AG04450 (cell line): ENCODE measurements around the gene GATA1. TPM values are rescaled to one million over a fixed set of nuclear protein-coding genes. Genes with fewer than 3 reads are reported as not detected.

ENCODE experiments used
- CTCF ChIA-PET: fragments of 300-600, 350-600 bp; formaldehyde crosslinking; extraction: SDS; loops from one replicate; lab custom pipeline; 2022; ENCODE audit warnings: antibody characterized with exemption, inconsistent platforms; lab: Charles Lee
- POLR2A ChIA-PET: fragments of 350-600 bp; formaldehyde crosslinking; extraction: SDS; loops from one replicate; lab custom pipeline; 2021; ENCODE audit warnings: antibody characterized with exemption, inconsistent platforms; lab: Yijun Ruan, JAX
- DNase-seq: peaks from one replicate; pipeline ENCODE4 v3.0.0-alpha.2; 2011; ENCODE audit warnings: low read depth, low spot score
- H3K27ac ChIP-seq: one replicate; pipeline ENCODE4 v1.5.1; 2012; ENCODE audit warnings: low read depth, low read length, control low read depth
- H3K27me3 ChIP-seq: one replicate; pipeline ENCODE4 v1.6.0; 2012; ENCODE audit warnings: low read length; ENCODE audit not compliant: control insufficient read depth, insufficient read depth
- H3K4me3 ChIP-seq: 2 replicates; pipeline ENCODE4 v1.5.1; 2011; ENCODE audit warnings: mild to moderate bottlenecking, low read depth, low read length, control low read depth
- H3K9me3 ChIP-seq: 2 replicates; pipeline ENCODE4 v1.5.1; 2012; ENCODE audit warnings: low read length; ENCODE audit not compliant: control insufficient read depth, insufficient read depth
- CTCF ChIP-seq: IDR thresholded peaks from 2 replicates; pipeline ENCODE4 v1.5.1; 2011; ENCODE audit warnings: low read depth, low read length, control low read depth, inconsistent platforms
- polyA plus RNA-seq: library from polyadenylated mRNA; depleted of rRNA; stranded (reverse); fragments of >200 nt; gene quantifications from 2 replicates; pipeline ENCODE4 v1.2.3, GENCODE V29; 2011; rRNA removed
- small RNA-seq: library from RNA; depleted of rRNA; stranded (forward); fragments of <200 nt; gene quantifications from one replicate; pipeline ENCODE3, GENCODE V24; 2012; ENCODE audit warnings: low read depth; ENCODE audit not compliant: insufficient read length

Gene GATA1
- polyA plus RNA-seq, 1 experiment, result not detected

GRCh38 chrX:48839686-48840085 lies 53.3 kb downstream of the GATA1 start:
- H3K9me3 ChIP-seq, result no peaks in the 10 kb centered on the region
- H3K27ac ChIP-seq, result no peak overlapping the region
- DNase-seq, result no peak
- no peak for TF ChIP-seq CTCF
- ChIA-PET POLR2A (no interaction called here), CTCF (no interaction called here)
- no peak overlapping the region for H3K4me3 ChIP-seq
- H3K27me3 ChIP-seq, result peaks cover 4% of the 10 kb centered on the region

Small RNAs within 50 kb of the gene (small RNA-seq; reads per million reads assigned to genes)
- gene RNU6-29P, result not detected

Other genes with a start within 250 kb of the GATA1 start
- gene TBC1D25, start 246.9 kb upstream of the GATA1 start, polyA plus RNA-seq, result 7.9 and 9.3 TPM in 2 replicates
- gene RBM3, start 212.1 kb upstream of the GATA1 start, polyA plus RNA-seq, result 294 and 317 TPM in 2 replicates
- 24.1 and 50.3 TPM in 2 replicates for gene WDR13, start 189.1 kb upstream of the GATA1 start, polyA plus RNA-seq
- 0.14 TPM in 1 of 2 replicates, not detected in the other for gene WAS, start 102.8 kb upstream of the GATA1 start, polyA plus RNA-seq
- gene SUV39H1, start 89.9 kb upstream of the GATA1 start, polyA plus RNA-seq, result 2.4 and 3.1 TPM in 2 replicates
- gene GLOD5, start 24.8 kb upstream of the GATA1 start, polyA plus RNA-seq, result not detected in 2 replicates
- 20.5 and 22.8 TPM in 2 replicates for gene HDAC6, start 15.5 kb downstream of the GATA1 start, polyA plus RNA-seq
- not detected in 2 replicates for gene ERAS, start 39.9 kb downstream of the GATA1 start, polyA plus RNA-seq
- gene PCSK1N, start 49.0 kb downstream of the GATA1 start, polyA plus RNA-seq, result not detected in 2 replicates
- 31.2 and 42.1 TPM in 2 replicates for gene TIMM17B, start 111.2 kb downstream of the GATA1 start, polyA plus RNA-seq
- 49.5 and 69.3 TPM in 2 replicates for gene PQBP1, start 111.3 kb downstream of the GATA1 start, polyA plus RNA-seq
- 39.2 and 47.5 TPM in 2 replicates for gene SLC35A2, start 125.1 kb downstream of the GATA1 start, polyA plus RNA-seq
- gene PIM2, start 132.4 kb downstream of the GATA1 start, polyA plus RNA-seq, result 3.8 TPM in 2 replicates
- 51.3 and 52.0 TPM in 2 replicates for gene OTUD5, start 171.0 kb downstream of the GATA1 start, polyA plus RNA-seq
- gene KCND1, start 185.3 kb downstream of the GATA1 start, polyA plus RNA-seq, result 1.2 and 1.5 TPM in 2 replicates
- 24.3 and 25.0 TPM in 2 replicates for gene GRIPAP1, start 215.7 kb downstream of the GATA1 start, polyA plus RNA-seq